Measurements from ENCODE around the gene CRKL.

CRKL gene

DNA sequence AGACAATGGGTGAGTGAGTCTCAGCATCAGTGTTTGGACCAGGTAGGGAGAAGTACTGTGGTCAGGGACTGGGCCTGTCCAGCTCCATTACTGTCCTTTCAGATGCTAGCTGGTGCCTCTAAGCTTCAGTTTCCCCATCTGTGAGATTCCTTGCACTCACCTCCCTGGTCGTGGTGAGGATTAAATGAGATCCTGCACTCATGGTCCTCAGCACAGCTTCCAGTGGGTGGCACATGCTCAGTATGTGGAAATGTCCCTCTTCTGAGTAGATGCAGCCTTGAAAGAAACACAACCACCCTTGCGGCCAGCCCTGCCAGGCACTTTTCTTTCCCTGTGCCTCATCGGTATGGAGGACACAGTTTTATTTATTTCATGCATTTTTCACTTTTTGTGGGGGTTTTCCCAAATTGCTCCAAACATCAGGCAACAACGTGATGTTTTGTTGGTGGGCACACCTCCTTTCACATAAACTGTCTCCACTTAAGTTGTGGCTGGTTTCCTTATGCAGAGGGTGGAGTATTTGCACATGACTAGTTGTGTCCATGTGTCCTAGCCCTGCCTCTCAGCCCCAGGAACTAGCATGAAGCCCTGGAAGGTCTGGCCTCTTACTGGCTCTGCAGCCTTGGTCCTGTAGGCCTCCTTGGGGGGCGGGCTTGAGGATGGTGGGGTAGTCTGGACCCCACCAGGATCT lies 66.0 kb downstream of the CRKL start:
- no peak for DNase-seq

DNA sequence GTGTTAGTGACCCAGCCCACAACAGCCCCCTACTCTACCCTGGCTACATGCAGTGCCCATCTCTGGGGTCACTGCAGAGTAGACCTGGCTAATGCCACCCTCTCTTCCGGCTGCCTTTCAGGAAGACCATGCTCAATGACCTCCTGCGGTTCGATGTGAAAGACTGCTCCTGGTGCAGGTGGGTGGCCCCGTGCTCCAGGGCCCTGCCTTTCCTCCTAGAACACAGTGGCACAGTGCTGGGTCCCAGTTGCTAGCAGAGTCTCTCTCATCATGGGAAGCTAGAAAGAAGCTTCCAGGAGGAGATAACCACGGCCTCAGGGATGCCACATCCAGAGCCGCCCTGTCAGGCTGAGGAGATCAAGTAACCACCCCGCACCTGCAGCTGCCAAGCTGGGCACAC lies 68.5 kb downstream of the CRKL start:
- DNase-seq = no peak

DNA sequence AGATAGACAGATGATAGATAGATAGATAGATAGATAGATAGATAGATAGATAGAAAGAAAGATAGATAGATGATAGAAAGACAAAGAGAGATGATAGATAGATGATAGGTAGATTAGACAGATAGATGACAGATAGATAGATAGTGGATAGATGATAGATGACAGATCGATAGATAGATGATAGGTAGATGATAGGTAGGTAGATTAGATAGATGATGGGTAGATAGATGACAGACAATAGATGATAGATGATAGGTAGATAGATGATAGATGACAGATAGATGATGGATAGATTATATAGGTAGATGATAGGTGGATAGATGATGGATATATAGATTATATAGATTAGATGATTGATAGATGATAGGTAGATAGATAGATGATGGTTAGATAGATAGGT lies 69.2 kb downstream of the CRKL start:
- DNase-seq = no peak

DNA sequence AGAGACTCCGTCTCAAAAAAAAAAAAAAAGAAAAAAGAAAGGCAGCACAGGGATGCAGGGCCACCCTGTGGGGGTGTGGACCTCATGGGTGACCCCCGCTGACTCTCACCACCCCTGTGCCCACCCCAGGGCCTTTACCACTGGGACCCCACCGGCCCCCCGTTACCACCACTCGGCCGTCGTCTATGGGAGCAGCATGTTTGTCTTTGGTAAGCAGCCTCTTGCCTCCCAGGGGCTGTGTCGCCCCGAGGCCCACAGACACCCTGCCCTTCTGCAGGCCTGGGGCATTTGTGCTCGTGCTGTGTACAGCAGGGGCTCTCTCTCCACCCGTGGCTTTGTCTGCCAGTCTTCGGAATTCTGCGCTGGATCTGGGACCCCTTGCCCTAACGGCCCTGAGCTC lies 70.2 kb downstream of the CRKL start:
- DNase-seq = no peak

DNA sequence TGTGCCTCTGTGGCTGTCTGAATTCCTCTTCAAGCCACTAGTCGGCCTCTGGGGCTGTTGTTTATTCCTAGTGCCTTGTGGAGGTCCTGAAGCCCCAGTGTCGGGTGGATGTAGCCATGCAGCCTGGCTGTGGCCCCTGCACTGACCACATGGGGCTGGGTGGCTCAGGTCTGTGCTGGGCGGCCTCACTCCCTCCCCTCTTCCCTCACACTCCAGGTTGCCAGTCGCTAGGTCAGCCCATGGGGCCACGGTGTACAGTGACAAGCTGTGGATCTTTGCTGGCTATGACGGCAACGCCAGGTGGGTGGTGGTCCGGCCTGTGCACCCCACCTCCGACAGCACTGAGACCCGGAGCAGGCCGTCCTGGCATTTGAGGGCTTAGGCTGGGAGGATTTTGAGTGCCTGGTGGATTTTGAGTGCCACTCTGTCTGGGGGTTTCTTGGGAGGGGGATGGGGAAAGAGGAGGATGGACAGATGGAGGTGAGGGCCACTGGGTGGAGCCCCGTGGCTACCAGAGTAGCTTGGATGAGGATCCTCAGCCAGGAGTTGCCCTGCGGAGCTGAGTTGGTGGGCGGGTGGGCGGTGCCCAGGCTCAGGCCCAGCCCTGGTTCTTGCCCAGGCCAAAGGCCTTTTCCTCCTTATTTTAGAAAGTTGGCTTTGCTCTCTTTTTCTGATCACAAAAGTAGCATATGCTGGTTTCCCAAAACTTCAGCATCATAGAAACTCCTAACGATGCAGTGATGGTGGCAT lies 71.5 kb downstream of the CRKL start:
- no peak for DNase-seq

DNA sequence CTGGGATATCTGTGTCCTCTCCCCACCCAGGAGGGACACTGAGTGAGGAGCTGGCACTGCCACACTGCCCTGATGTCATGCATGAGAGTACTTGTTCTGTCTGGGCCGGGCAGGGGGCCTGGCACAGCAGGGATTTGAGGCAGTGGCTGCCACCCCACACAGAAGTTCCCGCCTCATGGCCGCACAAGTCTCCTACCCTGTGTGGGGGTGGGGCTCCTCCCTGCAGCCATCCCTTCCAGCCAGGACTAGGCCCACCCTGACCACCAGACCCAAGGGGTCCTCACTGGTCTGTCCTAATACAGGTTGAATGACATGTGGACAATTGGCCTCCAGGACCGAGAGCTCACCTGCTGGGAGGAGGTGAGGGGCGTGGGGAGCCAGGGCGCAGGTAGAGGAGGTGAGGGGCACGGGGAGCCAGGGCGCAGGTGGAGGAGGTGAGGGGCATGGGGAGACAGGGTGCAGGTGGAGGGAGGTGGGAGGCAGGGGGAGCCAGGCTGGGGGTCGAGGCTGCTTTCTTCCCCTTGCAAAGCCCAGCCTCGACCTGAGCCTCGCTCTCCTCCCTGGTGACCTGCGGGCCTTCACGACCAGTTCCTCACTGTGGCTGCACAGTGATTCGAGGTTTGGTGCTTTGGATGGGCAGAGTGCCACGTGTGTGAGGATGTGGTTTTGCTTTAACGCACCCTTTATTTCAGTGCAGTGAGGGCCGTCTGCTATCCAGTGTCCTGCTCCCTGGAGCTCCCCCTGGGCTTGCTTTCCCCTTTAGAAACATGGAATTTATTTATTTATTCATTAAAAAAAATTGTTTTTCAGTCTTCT lies 72.3 kb downstream of the CRKL start:
- DNase-seq = no peak

DNA sequence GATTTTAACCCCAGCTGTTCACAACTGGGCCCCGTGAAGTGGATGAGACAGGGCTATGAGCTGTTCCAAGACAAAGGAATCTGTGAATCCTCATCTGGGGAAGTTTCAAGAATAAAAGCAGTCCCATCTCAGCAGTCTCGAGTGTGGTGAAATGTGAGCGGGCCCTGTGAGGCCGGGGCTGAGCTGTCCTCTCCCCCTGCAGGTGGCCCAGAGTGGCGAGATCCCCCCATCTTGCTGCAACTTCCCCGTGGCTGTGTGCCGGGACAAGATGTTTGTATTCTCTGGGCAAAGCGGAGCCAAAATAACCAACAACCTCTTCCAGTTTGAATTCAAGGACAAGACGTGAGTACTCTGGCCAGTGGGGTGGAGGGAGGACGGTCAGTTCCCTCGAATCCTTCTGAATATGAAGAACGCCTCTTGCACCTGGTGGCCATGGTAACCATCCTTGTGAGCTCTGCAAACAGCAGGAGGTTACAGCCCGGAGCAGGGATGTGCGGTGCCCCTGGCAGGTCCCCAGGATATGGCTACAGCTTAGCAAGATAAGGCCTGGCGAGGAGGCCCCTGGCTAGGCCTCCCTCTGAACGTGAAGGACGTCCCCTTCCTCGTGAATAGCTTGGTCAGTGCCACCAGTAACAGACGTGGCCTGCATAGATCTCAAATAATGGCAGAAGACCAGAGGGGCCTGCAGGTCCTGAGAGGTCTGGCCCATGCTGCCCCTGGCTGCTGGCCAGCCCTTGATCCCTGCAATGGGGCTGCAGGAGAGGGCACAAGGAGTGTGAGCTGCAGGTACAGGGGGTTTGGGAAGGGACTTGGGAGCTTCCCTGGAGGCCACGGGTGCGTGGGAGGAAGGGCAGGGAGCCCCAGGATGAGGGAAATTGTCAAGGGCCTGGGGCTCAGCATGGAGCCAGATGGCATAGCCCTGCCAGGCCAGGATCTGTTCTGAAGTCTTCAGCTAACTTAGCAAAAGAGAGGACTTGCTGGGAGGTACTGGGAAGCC lies 73.3 kb downstream of the CRKL start:
- DNase-seq = no peak

DNA sequence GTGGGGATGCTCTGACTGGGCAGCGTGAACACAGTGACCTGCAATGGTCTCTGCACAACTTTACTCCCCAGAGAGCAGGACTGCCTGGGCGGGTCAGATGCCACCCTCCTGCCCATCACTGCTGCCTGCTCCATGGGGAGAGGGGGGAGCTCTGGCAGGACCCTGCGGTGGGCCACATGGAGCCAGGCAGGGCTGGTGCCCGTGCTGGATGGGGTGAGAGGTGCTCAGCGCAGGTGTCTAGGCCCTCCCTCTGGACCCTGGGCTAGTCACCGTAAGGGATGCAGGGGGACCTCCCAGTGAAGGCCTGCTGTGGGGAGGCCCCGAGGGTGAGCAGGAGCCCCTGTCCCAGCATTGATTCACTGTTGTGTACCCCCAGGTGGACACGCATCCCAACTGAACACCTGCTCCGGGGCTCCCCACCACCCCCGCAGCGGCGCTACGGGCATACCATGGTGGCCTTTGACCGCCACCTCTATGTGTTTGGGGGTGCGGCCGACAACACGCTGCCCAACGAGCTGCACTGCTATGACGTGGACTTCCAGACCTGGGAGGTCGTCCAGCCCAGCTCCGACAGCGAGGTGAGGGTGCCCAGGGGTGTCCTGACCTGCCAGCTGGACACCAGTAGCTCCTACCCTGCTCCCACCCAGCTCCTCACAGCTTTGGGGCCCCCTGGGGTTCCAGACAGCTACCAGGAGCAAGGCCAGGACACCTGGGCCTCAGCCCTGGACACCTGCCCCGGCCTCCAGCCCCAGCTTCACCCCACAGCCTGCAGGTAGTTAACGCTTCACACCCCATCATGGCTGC lies 74.2 kb downstream of the CRKL start:
- no peak for DNase-seq

DNA sequence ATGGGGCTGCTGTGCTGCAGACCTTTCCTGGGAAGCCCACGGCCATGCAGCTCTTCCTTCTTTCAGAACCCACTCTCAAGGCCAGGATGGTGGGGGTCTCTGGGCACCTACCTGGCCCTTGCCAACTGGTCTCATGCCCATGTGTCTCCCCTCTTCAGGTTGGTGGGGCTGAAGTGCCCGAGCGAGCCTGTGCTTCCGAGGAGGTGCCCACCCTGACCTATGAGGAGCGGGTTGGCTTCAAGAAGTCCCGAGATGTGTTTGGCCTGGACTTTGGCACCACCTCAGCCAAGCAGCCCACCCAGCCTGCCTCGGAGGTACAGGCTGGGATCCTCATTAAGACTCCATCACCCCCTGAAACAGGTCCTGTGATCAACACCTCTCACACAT lies 74.8 kb downstream of the CRKL start:
- no peak for DNase-seq

DNA sequence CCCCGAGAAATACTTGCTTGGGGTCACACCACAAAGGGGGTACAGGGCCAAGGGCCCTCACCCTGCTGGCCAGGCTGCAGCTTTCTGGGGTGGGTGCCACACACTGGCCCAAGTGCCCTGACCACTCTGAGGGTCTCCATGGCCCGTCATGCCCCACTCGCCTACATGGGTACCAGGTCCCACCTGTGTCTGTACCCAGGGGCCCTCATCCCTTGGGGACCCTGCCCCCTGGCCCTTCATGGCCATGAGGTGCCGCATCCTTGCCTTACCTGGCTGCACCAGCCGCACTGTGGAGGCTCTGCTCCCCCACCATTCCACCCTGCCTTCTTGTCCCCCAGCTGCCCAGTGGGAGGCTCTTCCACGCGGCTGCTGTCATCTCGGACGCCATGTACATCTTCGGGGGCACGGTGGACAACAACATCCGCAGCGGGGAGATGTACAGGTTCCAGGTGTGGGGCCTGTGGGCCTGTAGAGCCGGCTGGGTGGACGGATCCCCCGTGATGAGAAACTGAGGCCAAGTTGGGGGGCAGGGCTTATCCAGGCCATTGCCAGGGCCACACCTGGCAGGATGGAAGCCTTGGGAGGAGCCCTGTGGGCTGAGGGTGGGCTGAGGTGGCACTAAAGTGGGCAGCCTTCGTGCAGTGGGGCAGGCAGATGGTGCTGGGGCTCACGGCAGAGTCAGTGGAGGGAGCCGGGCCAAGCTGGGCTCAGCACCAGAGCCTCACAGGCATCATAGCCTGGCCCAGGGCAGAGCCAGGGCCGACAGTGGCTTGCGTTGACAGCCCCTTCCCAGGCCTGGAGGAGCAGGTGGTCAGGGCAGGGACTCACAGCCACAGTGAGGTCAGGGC lies 75.5 kb downstream of the CRKL start:
- no peak for DNase-seq

DNA sequence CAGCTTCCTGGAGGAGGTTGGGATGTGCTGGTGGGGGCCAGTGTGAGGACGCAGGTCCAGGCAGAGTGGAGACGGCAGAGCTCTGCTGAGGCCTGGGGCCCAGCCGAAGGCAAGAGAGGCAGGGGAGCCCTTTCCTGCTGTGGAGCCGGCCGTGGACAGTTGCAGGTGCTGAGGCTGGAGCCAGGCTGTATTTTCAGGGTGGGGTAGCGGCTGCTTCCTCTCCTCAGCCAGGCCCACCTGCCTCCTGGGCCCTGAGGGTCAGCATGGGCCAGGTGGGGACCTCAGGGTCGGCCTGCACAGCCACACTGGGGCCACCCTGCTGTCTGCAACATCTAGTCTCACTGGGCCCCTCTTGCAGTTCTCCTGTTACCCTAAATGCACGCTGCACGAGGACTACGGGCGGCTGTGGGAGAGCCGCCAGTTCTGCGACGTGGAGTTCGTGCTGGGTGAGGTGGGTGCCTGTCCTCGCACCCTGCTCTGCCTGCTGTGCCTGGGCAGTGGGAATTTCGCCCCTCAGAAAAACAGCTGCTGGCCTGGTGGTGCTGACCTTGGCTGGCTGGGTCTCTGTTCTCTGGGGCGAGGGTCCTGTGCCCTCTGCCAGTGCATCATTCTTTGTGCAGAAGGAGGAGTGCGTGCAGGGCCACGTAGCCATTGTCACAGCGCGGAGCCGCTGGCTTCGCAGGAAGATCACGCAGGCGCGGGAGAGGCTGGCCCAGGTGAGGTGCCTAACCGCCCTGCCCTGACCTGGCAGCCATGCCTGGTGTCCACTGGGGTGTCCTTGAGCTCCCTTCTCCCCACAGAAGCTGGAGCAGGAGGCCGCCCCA lies 76.3 kb downstream of the CRKL start:
- no peak for DNase-seq

DNA sequence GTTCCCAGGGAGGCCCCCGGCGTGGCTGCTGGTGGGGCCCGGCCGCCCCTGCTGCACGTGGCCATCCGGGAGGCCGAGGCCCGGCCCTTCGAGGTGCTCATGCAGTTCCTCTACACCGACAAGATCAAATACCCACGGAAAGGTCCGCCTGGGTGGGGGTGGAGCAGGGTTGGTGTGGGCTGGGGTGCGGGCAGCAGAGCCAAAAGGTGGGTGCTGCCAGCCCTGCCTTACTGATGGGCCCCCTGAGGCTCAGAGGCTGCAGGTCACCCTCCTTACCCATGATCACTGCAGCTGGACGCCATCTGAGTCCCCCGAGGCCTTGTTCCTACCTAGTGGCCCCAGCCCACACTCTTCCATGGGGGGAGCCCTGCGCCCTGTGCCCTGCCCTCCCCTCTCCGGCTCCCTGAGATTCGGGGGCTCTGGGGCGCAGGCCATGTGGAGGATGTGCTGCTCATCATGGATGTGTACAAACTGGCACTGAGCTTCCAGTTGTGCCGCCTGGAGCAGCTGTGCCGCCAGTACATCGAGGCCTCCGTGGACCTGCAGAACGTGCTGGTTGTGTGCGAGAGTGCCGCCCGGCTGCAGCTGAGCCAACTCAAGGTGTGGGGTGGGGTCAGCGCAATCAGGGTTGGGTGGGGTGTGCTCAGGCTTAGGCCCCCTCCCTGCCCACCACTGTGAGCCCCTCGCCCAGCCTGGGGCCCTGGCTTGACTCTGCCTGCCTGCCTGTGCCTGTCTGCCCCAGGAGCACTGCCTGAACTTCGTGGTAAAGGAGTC lies 77.1 kb downstream of the CRKL start:
- DNase-seq = no peak

DNA sequence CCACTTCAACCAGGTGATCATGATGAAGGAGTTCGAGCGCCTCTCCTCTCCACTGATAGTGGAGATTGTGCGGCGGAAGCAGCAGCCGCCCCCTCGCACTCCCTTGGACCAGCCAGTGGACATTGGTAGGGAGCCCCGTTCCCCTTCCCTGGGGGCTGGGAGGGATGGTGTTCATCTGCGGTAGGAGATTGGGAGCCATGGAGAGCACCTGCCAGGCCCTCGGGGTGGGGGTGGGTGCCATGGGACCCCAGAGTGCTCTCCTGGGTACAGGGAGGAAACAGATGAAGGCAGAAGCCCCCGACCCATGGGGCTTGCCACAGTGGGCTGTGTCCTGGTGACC lies 77.7 kb downstream of the CRKL start:
- no peak for DNase-seq

DNA sequence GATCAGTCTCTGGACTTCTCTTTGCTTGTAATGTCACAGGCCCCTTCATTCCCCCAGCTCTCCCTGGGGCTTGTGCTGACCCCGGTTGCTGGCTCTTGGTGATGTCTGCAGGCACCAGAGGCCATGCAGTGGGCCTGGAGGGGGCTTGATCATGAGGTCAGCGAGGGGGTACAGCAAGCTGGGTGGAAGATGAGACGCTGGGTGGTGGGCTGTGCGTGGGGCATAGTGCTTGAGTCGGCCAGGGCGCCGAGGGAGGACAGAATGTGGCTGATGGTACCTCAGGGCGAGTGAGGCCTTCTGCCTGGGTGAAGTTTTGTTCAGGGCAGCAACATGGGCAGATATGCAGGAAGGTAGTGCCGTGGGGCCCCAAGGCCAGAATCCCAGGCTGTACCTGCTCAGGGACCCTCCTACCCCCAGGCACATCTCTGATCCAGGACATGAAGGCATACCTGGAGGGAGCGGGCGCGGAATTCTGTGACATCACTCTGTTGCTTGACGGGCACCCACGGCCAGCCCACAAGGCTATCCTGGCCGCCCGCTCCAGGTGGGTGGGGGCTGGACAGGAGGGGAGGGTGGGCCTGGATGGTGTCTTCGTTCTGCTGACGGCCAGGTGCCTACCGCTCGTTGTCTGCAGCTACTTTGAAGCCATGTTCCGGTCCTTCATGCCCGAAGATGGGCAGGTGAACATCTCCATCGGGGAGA lies 78.3 kb downstream of the CRKL start:
- DNase-seq = no peak

DNA sequence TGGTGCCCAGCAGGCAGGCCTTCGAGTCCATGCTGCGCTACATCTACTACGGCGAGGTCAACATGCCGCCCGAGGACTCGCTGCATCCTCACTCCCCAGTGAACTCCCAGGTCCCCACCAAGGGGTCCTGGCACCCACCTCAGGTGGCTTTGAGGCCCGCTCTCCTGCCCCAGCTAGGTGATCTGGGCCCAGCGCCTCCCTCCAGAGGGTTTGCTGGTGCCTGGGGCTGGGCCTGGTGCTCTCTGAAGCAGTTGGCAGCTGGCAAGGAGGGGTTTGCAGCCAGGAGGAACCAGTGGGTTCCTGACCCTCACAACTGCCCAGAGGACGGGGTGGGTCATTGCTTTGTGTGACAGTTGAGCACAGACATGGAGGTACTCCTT lies 78.8 kb downstream of the CRKL start:
- no peak for DNase-seq

DNA sequence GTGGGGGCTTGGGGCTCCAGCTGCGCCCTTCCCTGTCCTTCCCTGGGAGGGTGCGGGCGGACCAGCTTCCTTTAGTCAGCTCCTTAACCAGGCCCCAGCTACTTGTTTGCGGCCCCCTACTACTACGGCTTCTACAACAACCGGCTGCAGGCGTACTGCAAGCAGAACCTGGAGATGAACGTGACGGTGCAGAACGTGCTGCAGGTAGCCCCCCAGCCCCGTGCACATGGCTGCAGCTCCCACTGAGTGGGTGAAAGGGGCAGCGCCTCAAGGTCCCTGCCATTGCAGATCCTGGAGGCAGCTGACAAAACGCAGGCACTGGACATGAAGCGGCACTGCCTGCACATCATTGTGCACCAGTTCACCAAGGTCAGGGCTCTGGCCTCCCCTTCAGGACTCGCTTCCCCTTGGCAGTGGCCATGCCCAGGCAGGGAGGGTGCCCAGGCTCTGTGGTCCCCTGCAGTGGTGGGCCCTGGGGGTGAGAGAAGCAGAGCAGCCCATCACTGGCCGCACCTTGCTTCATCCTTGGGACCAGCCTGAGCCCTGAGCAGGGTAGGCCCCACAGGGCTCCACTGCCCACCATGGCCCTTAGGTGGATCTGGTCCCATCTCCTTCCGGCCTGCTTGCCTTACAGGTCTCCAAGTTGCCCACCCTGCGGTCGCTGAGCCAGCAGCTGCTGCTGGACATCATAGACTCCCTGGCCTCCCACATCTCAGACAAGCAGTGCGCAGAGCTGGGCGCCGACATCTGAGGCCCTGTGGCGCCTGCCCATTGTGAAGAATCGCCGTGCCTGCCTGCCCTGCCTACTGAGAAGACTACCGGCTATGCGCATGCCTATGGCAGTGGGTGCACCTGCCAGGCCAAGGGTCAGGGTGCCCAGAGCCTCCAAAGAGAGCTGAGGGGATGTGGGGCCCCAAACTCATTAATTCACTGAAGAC lies 79.7 kb downstream of the CRKL start:
- DNase-seq = no peak

DNA sequence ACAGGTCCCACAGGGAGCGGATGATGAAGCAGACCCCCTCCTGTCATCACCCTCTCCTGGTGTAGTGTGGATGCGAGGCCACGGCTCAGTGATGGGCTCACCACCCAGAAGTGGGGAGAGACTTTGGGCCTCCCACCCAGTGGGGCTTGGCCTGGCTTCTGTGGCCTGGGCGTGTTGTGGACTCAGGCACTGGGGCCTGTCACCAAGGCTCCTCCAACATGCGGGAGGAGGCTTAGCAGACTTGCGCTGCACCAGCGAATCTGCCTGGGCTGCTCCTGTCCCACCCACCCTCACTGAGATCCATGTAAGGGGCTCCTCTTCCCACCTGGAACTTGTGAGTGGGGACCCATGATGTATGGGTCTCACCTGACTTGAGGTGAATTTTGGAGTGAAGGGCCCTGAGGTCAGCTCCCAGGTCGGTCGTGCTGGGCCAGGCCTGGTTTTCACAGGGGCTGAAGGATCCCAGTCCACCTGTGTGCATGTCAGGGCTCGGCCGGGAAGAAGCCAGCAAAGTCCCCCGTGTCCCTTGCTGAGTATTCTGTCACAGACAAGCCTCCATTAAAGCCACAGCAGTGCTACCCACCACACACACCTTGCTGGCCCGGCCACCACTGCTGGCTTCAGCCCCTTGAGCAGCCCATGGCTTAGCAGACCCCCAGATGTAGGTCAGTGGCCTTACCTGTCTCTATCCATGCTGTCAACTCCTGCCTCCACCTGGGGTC lies 80.5 kb downstream of the CRKL start:
- DNase-seq = no peak

Measured in SHP77 (cell line).